HG03097 (cell line): Measurements from ENCODE around the gene KIZ.

Source experiments
- ATAC-seq: cut with Tn5 transposase; IDR thresholded peaks from one replicate; pipeline ENCODE4 v1.9.1; 2021; ENCODE audit not compliant: unreplicated experiment, low FRiP score

KIZ gene

DNA sequence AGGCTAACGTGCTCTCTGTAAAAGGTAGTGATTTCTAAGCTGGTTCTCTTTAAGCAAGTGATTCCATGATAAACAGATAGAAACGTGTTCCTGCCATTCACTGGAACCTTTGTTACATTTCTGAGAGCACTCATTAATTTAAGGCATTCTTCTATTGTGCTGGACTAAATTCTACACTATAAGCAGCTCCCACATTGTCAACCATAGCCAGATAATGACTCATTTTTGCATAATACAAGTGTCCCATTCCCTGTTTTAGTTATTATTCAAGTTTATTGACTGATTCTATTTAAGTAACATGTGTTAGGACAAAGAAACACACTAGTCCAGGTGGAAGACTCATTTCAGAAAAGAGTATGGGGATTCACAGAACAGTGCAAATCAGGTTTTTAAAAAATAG, 163.8 kb downstream of the KIZ start:
- no peak for ATAC-seq

DNA sequence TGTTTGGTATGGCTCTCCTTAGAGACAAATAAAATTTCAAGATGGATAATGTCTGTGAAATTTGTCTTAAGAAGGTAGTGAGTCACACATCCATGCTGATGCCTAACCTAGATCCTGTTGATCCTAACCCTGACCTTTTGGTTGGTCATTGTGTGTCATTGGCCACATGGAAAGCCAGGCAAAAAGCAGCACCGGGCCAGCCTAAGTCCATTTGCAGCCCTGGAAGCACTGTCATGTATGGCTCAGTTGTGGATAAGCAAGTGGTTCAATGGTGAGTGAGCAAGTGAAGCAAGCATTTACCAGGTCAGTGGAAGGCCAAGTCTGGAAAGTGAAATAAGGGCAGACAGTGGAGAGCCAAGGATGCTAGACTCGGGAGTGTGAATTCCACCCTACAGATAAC, 165.1 kb downstream of the KIZ start:
- no peak for ATAC-seq

DNA sequence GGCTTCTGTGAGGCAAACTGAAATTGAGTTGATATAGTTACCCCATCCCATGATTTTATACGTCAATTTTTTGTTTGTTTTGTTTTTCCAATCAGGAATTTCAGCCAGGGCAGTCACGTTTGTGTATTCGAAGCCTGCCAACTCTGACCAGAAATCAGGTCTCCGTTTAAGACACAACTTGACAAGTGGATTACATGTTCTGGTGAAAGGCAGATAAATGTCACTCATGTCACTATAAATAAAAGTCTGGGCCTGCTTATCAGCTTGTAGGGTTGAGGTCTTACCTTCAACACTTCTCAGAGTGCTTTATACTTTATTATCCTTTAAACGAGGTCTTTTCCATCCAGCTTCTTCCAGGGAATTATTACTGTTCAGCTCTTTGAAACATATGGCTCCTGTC, 168.9 kb downstream of the KIZ start:
- no peak for ATAC-seq
